NOMO-1 treated with dmso at 0.1 percent for 144 hours (cell line): ENCODE measurements around the gene SLC27A5.
"Not testable (repeated sequence)": the region's sequence is repeated elsewhere in the genome, so short reads cannot be mapped to it uniquely, and the experiment has no call there.

Source experiments
- DNase-seq: peaks from one replicate; lab custom pipeline; 2025; ENCODE audit not compliant: unreplicated experiment; lab: John Stamatoyannopoulos, UW

SLC27A5 gene

GRCh38 chr19:58498316-58499020, 13.3 kb downstream of the SLC27A5 start:
- no peak for DNase-seq

- DNase-seq, result no peak
Observed at GRCh38 chr19:58497634-58498170, 14.1 kb downstream of the SLC27A5 start.

- DNase-seq, result no peak
Observed at GRCh38 chr19:58492265-58492664, 19.5 kb downstream of the SLC27A5 start.

- DNase-seq, result no peak
Observed at GRCh38 chr19:58491393-58491792, 20.4 kb downstream of the SLC27A5 start.

GRCh38 chr19:58484349-58484748, 27.4 kb downstream of the SLC27A5 start:
- DNase-seq, result not testable (repeated sequence)

GRCh38 chr19:58483776-58484175, 28.0 kb downstream of the SLC27A5 start:
- DNase-seq, result no peak

- no peak for DNase-seq
Observed at GRCh38 chr19:58482372-58482771, 29.4 kb downstream of the SLC27A5 start.

GRCh38 chr19:58480831-58481230, 31.0 kb downstream of the SLC27A5 start:
- DNase-seq, result no peak

- DNase-seq, result no peak
Observed at GRCh38 chr19:58480481-58480830, 31.3 kb downstream of the SLC27A5 start.

- no peak for DNase-seq
Observed at GRCh38 chr19:58479736-58480480, 31.9 kb downstream of the SLC27A5 start.

- DNase-seq, result no peak
Observed at GRCh38 chr19:58479303-58479702, 32.5 kb downstream of the SLC27A5 start.

- DNase-seq, result no peak
Observed at GRCh38 chr19:58477871-58478270, 33.9 kb downstream of the SLC27A5 start.

- no peak for DNase-seq
Observed at GRCh38 chr19:58477130-58477529, 34.7 kb downstream of the SLC27A5 start.

- no peak for DNase-seq
Observed at GRCh38 chr19:58476498-58477015, 35.2 kb downstream of the SLC27A5 start.

GRCh38 chr19:58475714-58476497, 35.9 kb downstream of the SLC27A5 start, which contains the start of gene ZNF446:
TSS of gene ZNF446 (plus strand) at chr19:58476352. CDS start at chr19:58477219, 867 bp downstream.
- peak; percentile 97 for DNase-seq

GRCh38 chr19:58474997-58475713, 36.6 kb downstream of the SLC27A5 start:
- DNase-seq, result no peak

- DNase-seq, result no peak
Observed at GRCh38 chr19:58474291-58474996, 37.3 kb downstream of the SLC27A5 start.

- DNase-seq, result no peak
Observed at GRCh38 chr19:58473775-58474174, 38.0 kb downstream of the SLC27A5 start.

- no peak for DNase-seq
Observed at GRCh38 chr19:58471736-58472135, 40.1 kb downstream of the SLC27A5 start.
